ENCODE results near the gene TAS2R5.

- peak; percentile 28 for TF ChIP-seq CTCF (IDR thresholded peaks at IDR 0.05; ENCODE audit: insufficient read depth, low read length, poor library complexity, severe bottlenecking)
- TF ChIP-seq EZH2phosphoT487 (conservative IDR thresholded peaks at IDR 0.05; ENCODE audit: low read length) = no peak
Observed at GRCh38 chr7:141754939-141755338, 35.1 kb upstream of the TAS2R5 start.

Data from SU-DHL-6 (cell line).